Small intestine (tissue), 7 donors: ENCODE measurements around the gene COL26A1. TPM values are rescaled to one million over a fixed set of nuclear protein-coding genes. Genes with fewer than 3 reads are reported as not detected.
"Not testable (repeated sequence)": the region's sequence is repeated elsewhere in the genome, so short reads cannot be mapped to it uniquely, and the experiment has no call there.

Experiments
- DNase-seq, 2 donors: peaks; one replicate each; pipeline versions ENCODE4 v3.0.0 to v3.0.0-alpha.2; 2013
- FAIRE-seq: peaks from 2 replicates; lab custom pipeline; 2012; peaks lifted over from hg19 to GRCh38; lab: Jason Lieb, UNC
- H3K27ac ChIP-seq, 3 donors: one replicate each; pipeline ENCODE4 v1.5.1; 2013; ENCODE audit warnings: low read length in 2 of 3, mild to moderate bottlenecking in 2 of 3, control low read depth in 1 of 3, inconsistent platforms in 1 of 3, low read depth in 1 of 3, moderate library complexity in 1 of 3
- H3K27me3 ChIP-seq, 3 donors: one replicate each; pipeline ENCODE4 v1.6.1; 2013; ENCODE audit warnings: low read length in 3 of 3, inconsistent platforms in 1 of 3; ENCODE audit not compliant: control insufficient read depth in 3 of 3, insufficient read depth in 3 of 3
- H3K36me3 ChIP-seq, 3 donors: one replicate each; pipeline ENCODE4 v1.6.1; 2013; ENCODE audit warnings: low read length in 3 of 3, inconsistent platforms in 1 of 3, low read depth in 1 of 3, mild to moderate bottlenecking in 1 of 3, moderate library complexity in 1 of 3; ENCODE audit not compliant: control insufficient read depth in 3 of 3, insufficient read depth in 2 of 3
- H3K4me1 ChIP-seq, 3 donors: one replicate each; pipeline ENCODE4 v1.6.1; 2013; ENCODE audit warnings: low read length in 2 of 3, inconsistent platforms in 1 of 3, low read depth in 1 of 3, mild to moderate bottlenecking in 1 of 3, moderate library complexity in 1 of 3; ENCODE audit not compliant: control insufficient read depth in 3 of 3, insufficient read depth in 2 of 3
- H3K4me3 ChIP-seq, 3 donors: one replicate each; pipeline ENCODE4 v1.5.1; 2013; ENCODE audit warnings: low read length in 3 of 3, control low read depth in 1 of 3, inconsistent platforms in 1 of 3, low read depth in 1 of 3, mild to moderate bottlenecking in 1 of 3, moderate library complexity in 1 of 3
- H3K9me3 ChIP-seq, 2 donors: one replicate each; pipeline ENCODE4 v1.6.1; 2013; ENCODE audit warnings: low read depth in 1 of 2, low read length in 1 of 2; ENCODE audit not compliant: control insufficient read depth in 2 of 2, insufficient read depth in 1 of 2
- WGBS, 3 donors: extraction: QIAGEN DNeasy Blood & Tissue Kit; methylation state at CpG; one replicate each; pipeline ENCODE4 v1.1.7; 2013; 5-methylcytosine and 5-hydroxymethylcytosine counted together
- polyA plus RNA-seq, 4 donors: library from polyadenylated mRNA; stranded (reverse) in 3 of 4; unstranded in 1 of 4; fragments of 200-250 nt in 3 of 4; fragments of 120-200 nt in 1 of 4; gene quantifications; one replicate each; pipeline versions ENCODE4 v1.2.1 to v1.2.3, GENCODE V29; 2013
- donor health status: healthy with polysubstance abuse.
- donor health status: control.
- donor health status: control.
- donor health status: Bipolar disorder and iron deficiency.
- donor health status: healthy.

Gene COL26A1
- polyA plus RNA-seq, 4 donors: 0.10 to 0.12 TPM; not detected in 2

- Histone ChIP-seq H3K4me3 (no peak overlapping the region), H3K27me3 (peaks cover 0 to 3% (median 0%) of the 10 kb centered on the region in 3 donors), H3K27ac (no peak overlapping the region), H3K9me3 (no peaks in the 10 kb centered on the region), H3K4me1 (no peaks in the 10 kb centered on the region), H3K36me3 (no peaks in the 10 kb centered on the region)
- WGBS, 3 donors: 72 to 80% (median 80%) methylated on average over 9 of the region's 9 CpGs
- DNase-seq (no peak), FAIRE-seq (no peak)
Measured at GRCh38 chr7:101557978-101558741, 195.5 kb downstream of the COL26A1 start.

DNA sequence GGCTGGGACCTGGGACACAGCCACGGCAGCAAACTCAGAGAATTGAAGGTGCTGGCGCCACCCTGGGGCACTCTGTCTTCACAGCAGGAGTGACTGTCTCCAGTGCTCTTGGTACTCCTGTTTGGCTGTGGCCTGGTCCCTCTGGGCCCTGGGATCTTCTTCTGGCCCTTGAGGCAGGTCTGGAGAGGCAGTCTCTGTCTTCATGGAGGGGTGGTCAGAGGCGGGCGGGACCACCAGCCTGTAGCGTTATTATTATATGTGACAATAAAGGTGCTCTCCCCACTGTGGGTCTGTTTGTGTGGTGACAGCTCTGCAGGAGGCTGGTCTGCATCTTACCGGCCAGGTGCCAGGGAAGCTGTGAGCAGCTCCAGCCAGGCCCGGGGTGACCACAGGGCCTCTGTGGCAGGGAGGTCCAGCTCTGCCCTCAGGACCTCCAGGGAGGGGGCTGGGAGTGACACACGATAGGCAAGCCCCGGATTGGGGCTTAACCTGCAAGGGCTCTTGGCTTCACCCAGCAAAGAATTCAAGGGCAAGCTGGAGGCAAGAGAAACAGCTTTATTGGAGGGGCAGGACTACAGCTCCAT lies 196.2 kb downstream of the COL26A1 start:
- H3K27me3 ChIP-seq: peaks cover 0 to 3% (median 0%) of the 10 kb centered on the region in 3 donors
- no peak overlapping the region for H3K27ac ChIP-seq
- H3K36me3 ChIP-seq: no peaks in the 10 kb centered on the region
- no peaks in the 10 kb centered on the region for H3K9me3 ChIP-seq
- FAIRE-seq: no peak
- DNase-seq: no peak
- no peak overlapping the region for H3K4me3 ChIP-seq
- 68 to 74% (median 69%) methylated on average over 9 of the region's 9 CpGs for WGBS, 3 donors
- no peaks in the 10 kb centered on the region for H3K4me1 ChIP-seq

DNA sequence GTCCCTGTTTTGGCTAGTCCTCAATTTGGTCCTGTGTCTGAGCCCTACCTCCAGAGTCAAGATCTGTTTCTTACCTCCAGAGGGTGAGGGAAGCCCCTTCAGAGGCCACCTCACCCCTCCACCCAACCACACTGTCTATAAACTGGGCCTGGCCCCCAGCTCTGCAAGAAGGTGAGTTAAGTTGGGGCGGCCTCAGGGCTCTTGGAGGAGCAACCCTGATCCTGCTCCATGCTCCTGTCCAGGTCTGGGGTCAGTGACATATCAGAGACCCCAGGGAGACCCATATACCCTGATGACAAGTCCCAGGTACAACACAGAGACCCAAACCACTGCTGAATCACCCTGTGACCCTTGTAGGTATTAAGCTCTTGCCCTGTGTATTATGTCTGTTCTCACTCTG lies 196.9 kb downstream of the COL26A1 start:
- Histone ChIP-seq H3K9me3 (no peaks in the 10 kb centered on the region), H3K27ac (no peak overlapping the region), H3K27me3 (peaks cover 0 to 3% (median 0%) of the 10 kb centered on the region in 3 donors), H3K4me3 (no peak overlapping the region), H3K36me3 (no peaks in the 10 kb centered on the region), H3K4me1 (no peaks in the 10 kb centered on the region)
- 98 to 100% (median 100%) methylated on average over 1 of the region's 1 CpG for WGBS, 3 donors
- FAIRE-seq (no peak), DNase-seq (no peak)

- H3K4me3 ChIP-seq, H3K9me3 ChIP-seq, H3K36me3 ChIP-seq, FAIRE-seq, H3K4me1 ChIP-seq, H3K27me3 ChIP-seq, H3K27ac ChIP-seq, DNase-seq: not testable (repeated sequence)
- 77 to 90% (median 80%) methylated on average over 3 of the region's 3 CpGs for WGBS, 3 donors
Measured at GRCh38 chr7:101560021-101560420, 197.3 kb downstream of the COL26A1 start.

GRCh38 chr7:101560856-101561255 lies 198.2 kb downstream of the COL26A1 start:
- 21 to 63% (median 46%) methylated on average over 7 of the region's 7 CpGs for WGBS, 3 donors
- FAIRE-seq (no peak), DNase-seq (no peak)
- no peak overlapping the region for H3K27ac ChIP-seq
- no peaks in the 10 kb centered on the region for H3K9me3 ChIP-seq
- H3K36me3 ChIP-seq: no peaks in the 10 kb centered on the region
- H3K27me3 ChIP-seq: peaks cover 0 to 3% (median 0%) of the 10 kb centered on the region in 3 donors
- H3K4me3 ChIP-seq: no peak overlapping the region
- H3K4me1 ChIP-seq: no peaks in the 10 kb centered on the region

DNA sequence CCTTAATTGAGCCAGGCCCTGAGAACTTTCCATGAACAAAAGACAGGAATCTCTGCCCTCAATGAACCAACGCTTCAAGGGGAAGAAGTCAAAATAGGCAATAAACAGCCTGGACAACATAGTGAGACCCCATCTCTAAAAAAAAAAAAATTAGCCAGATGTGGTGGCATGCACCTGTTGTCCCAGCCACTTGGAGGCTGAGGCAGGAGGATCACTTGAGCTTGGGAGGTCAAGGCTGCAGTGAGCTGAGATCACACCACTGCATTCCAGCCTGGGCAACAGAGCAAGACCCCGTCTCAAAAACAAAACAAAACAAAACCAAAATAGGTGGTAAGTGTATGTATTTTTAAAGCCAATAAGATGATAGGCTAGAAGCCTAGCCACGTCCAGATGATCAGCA lies 198.6 kb downstream of the COL26A1 start:
- not testable (repeated sequence) for FAIRE-seq, DNase-seq
- 54 to 75% (median 67%) methylated on average over 3 of the region's 3 CpGs for WGBS, 3 donors

DNA sequence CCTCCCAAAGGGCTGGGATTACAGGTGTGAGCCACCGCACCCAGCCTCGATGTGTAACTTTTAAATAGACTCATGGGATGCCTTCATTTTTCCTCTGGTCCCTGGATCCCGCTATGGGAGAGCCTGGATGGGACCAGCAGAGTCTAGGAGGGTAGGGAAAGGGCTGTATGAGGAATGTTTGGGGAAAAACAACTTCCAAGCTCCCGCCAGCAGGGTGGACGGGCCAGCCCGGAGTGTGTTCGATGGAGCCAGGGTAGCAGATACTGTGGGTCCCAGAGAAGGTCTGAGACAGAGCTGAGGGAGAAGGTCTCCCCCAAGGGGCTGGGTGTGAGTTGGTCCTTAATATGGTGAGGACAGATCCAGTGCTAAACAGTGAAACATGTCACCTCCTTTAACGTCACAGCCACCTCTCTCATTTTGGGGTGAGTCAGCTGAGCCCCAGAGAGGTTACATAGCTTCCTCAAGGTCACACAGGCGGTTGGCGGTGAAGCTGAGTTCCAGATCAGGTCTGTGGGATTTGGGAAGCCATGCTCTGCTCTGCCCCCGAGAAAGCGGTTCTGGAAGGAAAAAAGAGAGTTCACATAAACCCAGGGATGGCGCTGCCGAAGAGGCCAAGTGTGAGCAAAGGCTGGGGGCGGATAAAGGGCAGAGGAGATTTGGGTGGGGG lies 200.0 kb downstream of the COL26A1 start:
- H3K36me3 ChIP-seq: no peaks in the 10 kb centered on the region
- H3K9me3 ChIP-seq: no peaks in the 10 kb centered on the region
- no peak overlapping the region for H3K4me3 ChIP-seq
- WGBS, 3 donors: 76% methylated on average over 15 of the region's 15 CpGs
- H3K27me3 ChIP-seq: peaks cover 0 to 3% (median 0%) of the 10 kb centered on the region in 3 donors
- DNase-seq (no peak), FAIRE-seq (no peak)
- H3K27ac ChIP-seq: no peak overlapping the region
- no peaks in the 10 kb centered on the region for H3K4me1 ChIP-seq

More for the DNA sequence above, 198.6 kb downstream of the COL26A1 start:
- H3K36me3 ChIP-seq, H3K27me3 ChIP-seq, H3K27ac ChIP-seq, H3K9me3 ChIP-seq, H3K4me1 ChIP-seq, H3K4me3 ChIP-seq: not testable (repeated sequence)

GRCh38 chr7:101563198-101563901 lies 200.7 kb downstream of the COL26A1 start:
- no peak overlapping the region for H3K4me3 ChIP-seq
- no peaks in the 10 kb centered on the region for H3K36me3 ChIP-seq
- H3K27ac ChIP-seq: no peak overlapping the region
- H3K9me3 ChIP-seq: no peaks in the 10 kb centered on the region
- DNase-seq: no peak
- peaks cover 0 to 3% (median 0%) of the 10 kb centered on the region in 3 donors for H3K27me3 ChIP-seq
- 67 to 80% (median 76%) methylated on average over 14 to 15 of the region's 15 CpGs for WGBS, 3 donors
- FAIRE-seq: no peak
- no peaks in the 10 kb centered on the region for H3K4me1 ChIP-seq
